ENCODE data around the gene BOC.

Gene BOC

GRCh38 chr3:113275258-113275556, 63.9 kb downstream of the BOC start:
- no peak for DNase-seq (ENCODE audit: low spot score)
- no peak overlapping the region for H3K27ac ChIP-seq
- H3K4me3 ChIP-seq: no peak overlapping the region
- no peak for TF ChIP-seq CTCF (IDR thresholded peaks at IDR 0.05)

GRCh38 chr3:113275583-113275928, 64.2 kb downstream of the BOC start:
- peak overlapping the region; percentile 57 for H3K4me3 ChIP-seq
- DNase-seq (ENCODE audit: low spot score): no peak
- H3K27ac ChIP-seq: peak overlapping the region; percentile 67 to 86
- TF ChIP-seq CTCF (IDR thresholded peaks at IDR 0.05): no peak

- no peak for TF ChIP-seq CTCF (IDR thresholded peaks at IDR 0.05)
- DNase-seq (ENCODE audit: low spot score): no peak
- Histone ChIP-seq H3K27ac (peak overlapping the region; percentile 67 to 86), H3K4me3 (peak overlapping the region; percentile 57)
Observed at GRCh38 chr3:113275929-113276750, 64.8 kb downstream of the BOC start.

GRCh38 chr3:113276751-113277080, 65.4 kb downstream of the BOC start:
- DNase-seq (ENCODE audit: low spot score): no peak
- Histone ChIP-seq H3K27ac (peak overlapping the region; percentile 67 to 86), H3K4me3 (peak overlapping the region; percentile 57)
- no peak for TF ChIP-seq CTCF (IDR thresholded peaks at IDR 0.05)

- no peak for TF ChIP-seq CTCF (IDR thresholded peaks at IDR 0.05)
- no peak for DNase-seq (ENCODE audit: low spot score)
- Histone ChIP-seq H3K27ac (no peak overlapping the region), H3K4me3 (no peak overlapping the region)
Observed at GRCh38 chr3:113277414-113277813, 66.1 kb downstream of the BOC start.

GRCh38 chr3:113277941-113278598, 66.7 kb downstream of the BOC start:
- no peak overlapping the region for H3K4me3 ChIP-seq
- peak overlapping the region in 1 of 2 donors; percentile 25 for H3K27ac ChIP-seq
- no peak for DNase-seq (ENCODE audit: low spot score)
- TF ChIP-seq CTCF (IDR thresholded peaks at IDR 0.05): no peak

- H3K27ac ChIP-seq: peak overlapping the region in 1 of 2 donors; percentile 25
- no peak overlapping the region for H3K4me3 ChIP-seq
- DNase-seq (ENCODE audit: low spot score): no peak
- TF ChIP-seq CTCF (IDR thresholded peaks at IDR 0.05): no peak
Observed at GRCh38 chr3:113278599-113278955, 67.2 kb downstream of the BOC start.
